Measurements from ENCODE around the gene CAMK2G.
"Not testable (repeated sequence)": the region's sequence is repeated elsewhere in the genome, so short reads cannot be mapped to it uniquely, and the experiment has no call there.

The CAMK2G gene

DNA sequence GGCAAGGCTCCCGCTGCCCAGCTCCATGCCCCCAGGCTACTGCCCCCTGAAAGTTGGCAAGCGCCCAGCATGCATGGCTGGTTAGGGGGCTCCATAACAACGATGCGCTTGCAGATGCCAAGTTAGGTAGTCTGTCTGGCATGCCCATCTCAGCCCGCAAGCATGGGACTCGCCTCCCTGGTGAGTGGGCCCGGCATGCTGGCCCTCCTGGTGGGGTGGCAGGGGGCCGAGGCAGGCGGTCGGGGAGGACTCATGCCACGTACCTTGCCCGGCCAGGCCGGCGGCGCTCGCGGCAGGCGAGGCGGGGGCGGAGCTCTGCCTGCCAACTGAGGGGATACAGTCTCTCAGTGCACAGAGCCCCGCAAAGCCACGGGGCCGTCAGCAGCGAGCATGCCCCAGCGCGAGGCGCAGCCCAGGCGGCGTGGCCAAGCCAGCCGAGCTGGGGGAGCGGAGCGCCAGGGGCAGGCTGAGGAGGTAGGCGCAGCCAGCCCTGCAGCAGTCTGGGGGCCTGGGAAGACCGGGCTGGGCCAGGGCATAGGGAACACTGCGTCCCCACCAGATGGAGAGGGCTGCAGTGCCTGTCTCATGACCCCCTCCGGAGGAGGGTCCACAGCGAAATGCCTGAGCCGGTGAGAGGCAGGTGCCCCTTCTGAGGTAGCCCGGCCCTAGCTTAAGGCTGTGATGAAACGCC lies 34.9 kb downstream of the CAMK2G start:
- DNase-seq (ENCODE audit: low spot score): peak; percentile 24

DNA sequence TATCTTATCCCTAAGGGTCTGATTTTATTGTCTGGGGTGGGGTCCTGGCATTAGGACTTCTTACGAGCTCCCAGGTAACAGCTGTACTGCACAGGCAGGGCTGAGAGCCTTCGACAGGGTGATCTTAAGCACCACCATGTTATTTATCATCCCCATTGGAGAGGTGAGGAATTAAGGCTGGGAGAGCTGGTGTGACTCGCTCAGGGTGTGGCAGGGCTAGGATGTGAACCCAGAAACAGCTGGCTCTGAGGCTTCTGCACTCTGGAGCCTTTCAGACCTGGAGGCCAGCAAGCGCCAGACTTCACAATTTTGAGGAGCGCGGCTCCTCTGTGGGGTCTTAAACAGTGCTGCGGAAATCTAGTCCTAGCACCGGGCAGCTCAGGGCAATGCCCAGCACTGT lies 35.5 kb downstream of the CAMK2G start:
- no peak for DNase-seq (ENCODE audit: low spot score)

DNA sequence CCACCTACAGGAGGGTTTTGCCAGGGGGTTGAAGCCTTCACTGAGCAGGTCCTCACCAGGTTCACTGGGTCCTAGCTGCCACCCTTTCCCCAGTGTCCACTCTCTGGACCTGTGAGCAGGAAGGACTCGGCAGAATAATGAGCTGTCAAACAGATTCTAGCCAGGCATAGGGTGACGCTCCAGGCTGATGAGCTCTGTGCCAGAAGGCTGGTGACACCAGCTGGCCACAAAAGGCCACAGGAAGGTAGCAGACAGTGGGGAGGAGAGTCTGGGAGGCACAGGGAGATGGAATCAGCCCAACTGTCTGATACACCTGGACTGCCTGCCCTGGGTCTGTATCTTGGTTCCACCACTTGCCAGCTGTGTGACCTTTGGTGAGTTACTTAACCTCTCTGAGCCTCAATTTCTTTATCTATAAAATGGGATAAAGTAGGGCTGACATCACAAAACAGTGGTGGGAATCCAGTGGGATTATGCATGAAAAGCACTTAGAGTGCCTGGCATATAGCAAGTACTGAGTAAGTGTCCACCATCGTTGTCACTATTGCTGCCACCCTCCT lies 36.3 kb downstream of the CAMK2G start:
- DNase-seq (ENCODE audit: low spot score): no peak

DNA sequence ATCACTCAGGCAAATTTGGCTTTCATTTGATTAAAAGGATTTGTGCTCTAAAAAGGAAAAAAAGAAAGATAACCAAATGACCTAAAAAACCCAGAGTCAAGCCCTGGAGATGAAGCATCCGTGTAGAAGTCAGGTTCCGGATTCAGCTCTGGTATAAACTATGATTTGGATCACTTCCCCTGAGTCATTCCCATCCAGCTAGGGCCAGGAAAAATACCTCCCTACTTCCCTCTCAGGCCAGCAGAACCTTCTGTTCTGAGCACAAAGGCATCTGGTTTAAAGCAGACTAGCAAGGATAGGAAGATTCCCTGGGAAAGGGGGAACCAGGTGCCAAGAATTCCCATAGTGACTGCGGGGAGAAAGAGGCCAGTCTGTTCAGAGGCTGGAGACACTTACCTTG lies 37.3 kb downstream of the CAMK2G start:
- DNase-seq (ENCODE audit: low spot score): no peak

DNA sequence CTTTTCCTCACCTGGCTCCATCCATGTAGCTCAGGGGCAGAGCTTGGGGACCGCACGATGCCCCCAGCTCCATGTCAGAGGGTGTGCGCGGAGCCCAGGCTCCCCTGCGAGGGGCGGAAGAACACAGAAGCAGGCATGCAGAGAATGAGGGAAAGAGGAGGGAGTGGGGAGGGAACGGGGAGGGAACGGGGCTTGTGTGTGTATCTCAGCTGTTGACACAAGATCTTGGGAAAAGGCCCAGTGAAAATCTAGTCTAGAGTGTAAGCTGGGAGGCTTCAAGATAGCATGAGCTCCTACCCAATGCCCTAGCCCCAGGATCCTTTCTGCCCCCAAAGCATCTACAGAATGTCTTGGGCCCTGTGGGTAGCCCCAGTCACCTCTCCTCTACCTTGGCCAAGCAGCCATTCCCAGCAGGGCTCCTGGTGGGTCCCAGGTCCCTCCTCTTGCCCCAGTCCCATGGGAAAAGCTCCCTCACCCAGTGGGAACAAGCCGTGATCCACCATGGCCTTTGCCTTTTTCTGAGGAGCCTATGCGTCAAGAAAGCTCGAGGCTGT lies 37.9 kb downstream of the CAMK2G start:
- no peak for DNase-seq (ENCODE audit: low spot score)

DNA sequence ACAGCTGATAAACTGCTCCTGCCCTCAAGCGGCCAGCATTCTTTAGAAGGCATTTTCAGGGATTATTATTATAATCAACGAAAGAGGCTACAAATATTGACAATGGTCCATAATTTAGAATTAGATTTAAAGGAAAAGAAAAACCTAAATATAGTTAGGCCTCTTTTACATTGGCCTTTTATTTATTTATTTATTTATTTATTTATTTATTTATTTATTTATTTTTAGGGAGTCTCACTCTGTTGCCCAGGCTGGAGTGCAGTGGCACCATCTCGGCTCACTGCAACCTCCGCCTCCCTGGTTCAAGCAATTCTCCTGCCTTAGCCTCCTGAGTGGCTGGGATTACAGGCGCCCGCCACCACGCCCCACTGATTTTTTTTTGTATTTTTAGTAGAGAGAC lies 45.3 kb downstream of the CAMK2G start:
- not testable (repeated sequence) for DNase-seq (ENCODE audit: low spot score)

DNA sequence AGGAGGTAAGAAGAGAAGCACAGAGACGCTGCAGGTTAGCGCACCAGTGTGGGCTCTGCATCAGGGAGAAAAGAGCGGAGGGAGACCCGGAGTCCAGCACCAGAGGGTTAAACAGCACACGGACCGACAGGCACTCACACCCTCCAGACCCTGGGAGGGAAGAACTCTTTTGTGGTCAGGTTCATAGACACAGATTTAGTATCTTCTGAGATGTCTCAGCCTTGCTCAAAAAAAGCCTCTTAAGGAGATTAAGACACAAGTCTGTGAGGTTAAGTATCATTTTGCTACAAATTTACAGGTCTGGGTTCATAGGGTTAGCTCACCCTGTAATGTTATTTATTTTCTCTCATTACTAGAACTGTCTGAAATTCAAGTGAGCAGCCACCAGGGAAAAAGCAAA lies 46.2 kb downstream of the CAMK2G start:
- DNase-seq (ENCODE audit: low spot score): no peak

DNA sequence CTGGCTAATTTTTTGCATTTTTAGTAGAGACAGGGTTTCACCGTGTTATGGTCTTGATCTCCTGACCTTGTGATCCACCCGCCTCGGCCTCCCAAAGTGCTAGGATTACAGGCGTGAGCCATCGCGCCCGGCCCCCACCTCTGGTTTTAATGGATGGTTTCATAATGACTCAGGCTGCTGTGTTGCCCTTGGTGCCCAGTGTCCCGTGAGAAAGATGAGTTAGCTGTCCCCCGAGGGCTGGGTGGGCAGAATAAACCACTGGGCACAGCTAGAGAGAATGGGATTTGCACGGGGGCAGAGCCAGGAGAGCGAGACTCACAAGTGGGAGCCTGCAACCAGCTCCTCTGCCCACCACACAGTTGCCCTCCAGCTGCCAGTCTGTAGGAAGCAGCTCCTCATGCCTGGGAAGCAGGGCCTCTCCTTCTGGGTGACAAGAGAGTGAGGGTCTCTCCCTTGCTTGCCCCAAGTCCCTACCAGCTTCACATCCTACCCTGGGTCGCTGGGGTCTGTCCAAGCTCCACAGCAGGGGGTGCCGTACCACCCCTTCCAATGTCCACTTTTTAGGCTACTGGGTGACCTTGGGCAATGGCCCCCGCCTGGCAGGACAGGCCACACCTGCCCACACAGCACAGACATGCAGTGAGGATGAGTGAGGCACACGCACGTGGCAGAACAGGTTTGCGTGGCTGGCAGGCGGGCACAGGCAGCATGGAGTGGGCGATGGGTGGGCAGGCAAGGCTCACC lies 46.8 kb downstream of the CAMK2G start:
- no peak for DNase-seq (ENCODE audit: low spot score)

DNA sequence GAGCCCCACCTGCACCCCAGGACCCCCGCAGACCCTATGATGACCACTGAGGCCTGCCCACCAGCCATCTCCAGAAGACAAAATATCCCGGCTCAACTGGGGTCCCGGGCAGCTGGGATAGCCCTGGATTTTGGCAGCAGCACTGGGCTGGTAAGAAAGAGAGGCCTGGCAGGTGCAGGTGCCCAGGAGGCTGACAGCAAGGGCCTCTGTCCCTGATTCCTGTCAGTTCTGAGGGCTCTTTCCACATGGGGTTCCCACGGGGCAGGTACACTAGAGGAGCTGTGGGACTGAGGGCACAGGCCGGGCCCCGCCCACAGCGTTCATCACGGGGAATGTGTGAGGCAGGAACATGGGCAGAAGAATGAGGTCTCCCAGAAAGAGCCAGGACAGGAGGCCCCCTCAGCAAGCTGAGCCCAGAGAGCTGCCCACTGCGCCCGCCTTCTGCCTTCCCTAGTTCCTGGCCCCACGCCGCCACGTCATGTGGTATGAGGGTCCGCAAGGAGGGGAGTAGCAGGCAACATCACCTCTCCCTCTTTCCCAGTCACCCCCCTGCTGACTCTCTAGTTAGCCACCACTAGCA lies 50.1 kb downstream of the CAMK2G start:
- DNase-seq (ENCODE audit: low spot score): no peak

DNA sequence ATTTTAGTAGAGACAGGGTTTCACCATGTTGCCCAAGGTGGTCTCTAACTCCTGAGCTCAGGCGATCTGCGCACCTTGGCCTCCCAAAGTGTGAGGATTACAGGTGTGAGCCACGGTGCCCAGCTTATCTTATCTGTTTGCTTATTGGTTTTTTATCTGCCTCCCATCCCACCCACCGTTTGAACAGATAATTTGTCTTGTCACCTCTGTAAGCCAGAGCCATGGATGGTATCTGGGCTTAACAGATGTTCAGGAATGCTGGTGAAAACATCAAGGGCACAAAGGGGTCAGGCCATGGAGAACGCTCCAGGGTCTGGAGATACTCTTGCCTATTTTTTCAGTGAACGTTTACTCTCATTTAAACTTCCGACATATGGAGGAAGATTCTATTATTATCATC lies 51.0 kb downstream of the CAMK2G start:
- no peak for DNase-seq (ENCODE audit: low spot score)

DNA sequence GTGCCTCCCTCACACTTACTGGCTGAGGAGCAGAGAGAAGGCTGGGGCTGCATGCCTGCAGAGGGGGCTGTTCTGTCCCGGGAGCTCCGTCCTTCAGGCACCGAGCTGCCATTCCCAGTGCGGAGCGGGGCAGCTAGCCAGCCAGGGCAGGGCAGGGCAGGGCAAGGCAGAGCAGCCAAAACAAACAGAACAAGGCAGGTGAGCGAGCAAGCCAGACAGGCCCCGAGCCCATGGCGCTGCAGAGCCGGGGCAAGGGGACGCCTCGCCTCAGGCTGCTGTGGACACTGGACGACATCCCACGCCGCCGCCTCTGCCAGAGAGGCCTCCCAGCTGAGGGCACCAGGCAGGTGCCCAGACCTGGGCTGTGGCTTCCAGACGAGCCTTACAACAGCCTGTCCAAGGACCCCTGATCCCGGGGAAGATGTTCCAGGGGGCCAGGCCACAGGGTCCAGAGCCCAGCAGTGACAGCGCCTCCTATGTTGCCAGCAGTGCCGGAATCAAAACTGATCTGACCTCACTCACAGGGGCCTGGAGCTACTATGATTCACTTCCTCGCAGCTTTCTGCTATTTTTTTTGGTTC lies 54.8 kb downstream of the CAMK2G start:
- DNase-seq (ENCODE audit: low spot score): no peak

DNA sequence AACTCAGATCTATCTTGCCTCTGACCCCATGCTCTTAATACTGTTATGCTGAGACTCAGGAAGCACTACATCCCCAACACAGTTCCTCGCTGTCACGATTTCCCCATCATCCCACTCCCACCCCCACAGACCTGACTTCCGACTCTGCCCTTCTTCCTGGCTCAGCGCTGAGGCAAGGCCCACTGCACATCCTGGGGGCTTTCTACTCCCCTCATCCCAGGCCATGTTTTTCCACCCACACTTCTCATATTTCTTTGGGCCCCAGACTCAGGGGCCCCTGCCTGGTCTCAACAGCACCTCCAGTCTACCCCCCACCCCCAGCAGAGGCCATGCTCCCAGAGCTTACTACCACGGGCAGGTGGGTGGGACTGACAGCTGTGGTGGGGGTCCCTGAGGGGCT lies 55.3 kb downstream of the CAMK2G start:
- DNase-seq (ENCODE audit: low spot score): no peak

DNA sequence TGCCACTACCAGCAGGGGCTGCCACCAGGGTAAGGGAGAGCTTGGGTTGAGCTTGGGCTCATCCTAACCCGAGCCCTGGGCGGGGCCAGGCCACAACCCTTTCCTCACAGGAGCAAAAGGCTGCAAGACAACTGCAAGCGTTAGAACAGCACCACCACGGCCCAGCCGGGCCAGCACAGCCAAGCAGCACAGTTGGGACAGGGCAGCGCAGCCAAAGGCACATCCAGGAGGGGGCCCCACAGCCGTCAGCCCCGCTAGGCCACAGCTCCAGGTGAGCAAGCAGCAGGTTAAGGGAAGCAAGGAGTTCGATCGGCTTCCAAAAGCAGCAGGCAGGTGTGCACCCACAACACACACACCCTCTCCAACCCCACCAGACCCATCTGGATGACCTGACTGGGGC lies 56.0 kb downstream of the CAMK2G start:
- DNase-seq (ENCODE audit: low spot score): no peak

DNA sequence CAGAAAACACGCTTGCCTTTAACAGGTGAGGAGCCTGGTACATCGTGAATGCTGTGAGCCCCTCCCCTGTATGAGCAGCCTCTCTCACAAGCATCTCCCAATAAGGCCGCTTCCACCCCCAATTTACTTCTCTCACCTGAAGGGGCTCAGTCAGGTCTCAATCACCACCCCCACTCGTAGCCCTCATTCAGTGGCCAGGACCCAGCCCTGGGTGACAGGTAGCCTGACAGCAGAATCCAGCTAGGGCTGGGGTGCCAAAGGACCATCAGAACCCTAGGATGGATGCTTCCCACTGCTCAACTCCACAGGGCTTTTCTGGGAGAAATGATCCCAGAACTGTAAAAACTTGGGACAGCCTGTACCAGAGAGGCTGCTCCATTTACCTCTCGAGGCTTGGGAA lies 56.5 kb downstream of the CAMK2G start:
- no peak for DNase-seq (ENCODE audit: low spot score)

DNA sequence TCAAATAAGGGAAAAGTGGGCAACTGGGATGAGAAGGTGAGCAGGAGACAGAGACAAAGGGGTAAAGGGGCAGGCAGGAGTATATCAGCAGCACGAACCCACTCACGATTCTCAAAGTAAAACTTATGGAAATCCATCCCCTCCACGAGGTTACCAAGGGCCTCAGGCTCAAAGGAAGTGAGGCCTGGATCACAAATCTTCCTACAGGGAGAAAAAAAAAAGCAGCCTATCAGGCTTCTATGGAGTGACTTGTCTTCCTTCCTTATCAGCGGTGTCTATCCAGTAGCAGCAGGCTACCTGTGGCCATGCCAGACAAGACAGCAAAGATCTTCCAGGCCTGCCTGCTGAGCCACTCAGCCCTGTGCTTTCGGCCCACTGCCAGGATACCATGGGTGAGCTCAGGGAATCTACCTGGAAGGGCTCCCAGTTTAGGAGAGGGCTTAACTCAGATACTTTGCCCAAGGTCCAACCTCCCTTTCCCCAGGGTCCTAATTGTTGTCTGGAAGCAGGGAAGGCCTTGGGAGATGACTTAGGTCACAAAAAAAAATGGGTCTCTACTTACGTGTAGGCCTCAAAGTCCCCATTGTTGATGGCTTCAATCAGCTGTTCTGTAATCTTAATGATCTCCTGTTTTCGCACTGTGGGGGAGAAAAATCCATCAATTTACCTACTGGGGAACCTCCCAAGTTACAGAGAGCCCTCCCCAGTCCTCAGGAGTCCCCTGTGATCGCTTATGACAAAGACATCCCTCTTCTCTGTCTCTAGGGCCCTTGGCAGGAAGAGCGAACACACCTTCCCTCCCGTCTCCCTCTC lies 57.2 kb downstream of the CAMK2G start:
- DNase-seq (ENCODE audit: low spot score): no peak

DNA sequence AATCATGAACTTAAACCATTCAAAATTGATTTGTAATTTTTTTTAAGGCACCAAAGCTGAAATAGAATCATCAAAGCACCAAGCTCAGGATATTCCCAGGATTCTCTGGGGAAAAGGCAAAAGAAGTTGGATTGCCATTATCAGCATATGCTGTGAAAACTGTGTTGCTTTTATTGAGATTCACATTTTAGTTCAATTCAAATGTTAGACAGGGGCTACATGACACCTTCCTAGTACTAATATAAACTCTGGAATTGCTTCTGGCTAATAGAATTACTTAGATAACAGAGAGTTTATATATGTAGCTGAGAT lies 58.7 kb downstream of the CAMK2G start:
- DNase-seq (ENCODE audit: low spot score): no peak

DNA sequence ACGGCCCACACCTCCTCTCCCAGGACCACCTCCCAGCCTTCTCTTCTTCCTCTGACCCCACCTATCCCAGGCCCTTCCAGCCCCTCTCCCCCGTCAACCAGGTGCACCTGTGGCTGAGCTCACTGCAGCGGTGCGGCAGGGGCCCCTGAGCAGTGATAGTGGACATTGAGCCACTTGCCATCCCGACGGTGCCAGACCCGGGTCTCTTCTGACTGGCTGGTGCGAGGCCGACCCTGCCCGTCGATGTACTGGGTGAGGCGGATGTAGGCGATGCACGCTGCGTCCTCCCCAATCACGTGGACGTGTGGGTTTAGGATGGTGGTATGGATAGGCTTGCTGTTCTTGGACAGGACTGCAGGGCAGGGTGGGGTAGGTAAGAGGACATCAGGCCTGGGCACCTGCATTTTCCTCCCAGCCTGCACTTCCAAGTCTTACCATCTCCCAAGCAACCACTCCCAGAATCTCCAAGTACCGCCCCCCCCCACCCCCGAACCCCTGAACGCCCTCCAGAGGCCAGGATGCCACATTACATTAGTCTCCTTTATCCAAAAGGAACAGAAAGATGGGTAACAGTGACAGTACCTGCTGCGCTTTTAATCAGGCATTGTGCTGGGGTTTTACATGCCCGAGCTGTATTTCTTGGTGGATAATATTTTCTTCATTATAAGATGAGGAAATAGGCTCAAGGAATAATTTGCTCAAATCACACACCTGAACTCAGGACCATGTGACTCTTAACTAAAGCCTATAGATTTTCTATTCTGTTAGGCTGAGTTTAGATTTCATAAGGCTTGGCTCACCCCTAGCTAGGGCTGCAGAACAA lies 59.2 kb downstream of the CAMK2G start:
- no peak for DNase-seq (ENCODE audit: low spot score)

DNA sequence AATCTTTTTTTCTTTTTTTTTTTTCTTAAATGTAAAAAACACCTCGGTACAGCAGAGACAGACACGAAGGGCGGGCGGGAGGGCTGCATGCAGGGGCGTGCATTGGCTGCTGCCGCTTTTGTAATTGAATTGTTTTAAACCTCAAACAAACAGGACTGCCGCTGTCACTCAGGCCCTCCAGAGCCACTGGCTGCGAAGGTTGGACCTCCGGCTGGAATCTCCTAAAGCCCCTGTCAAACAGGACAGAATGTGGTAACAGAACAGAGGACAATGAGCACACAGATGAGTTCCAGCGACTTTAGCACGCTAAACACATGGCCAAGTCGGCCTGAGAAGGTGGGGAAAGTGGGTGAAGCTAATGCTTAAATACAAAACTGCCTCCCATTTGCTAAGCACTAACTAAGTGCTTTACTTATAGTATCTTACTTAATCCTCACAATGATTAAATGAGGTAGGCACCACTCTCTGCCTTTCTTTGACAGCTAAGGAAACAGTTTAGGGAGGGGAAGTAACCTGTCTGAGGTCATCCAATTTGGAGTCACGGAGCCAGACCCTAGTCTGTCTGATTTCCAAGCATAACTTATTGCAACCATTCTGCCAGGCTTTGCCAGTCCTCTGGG lies 60.0 kb downstream of the CAMK2G start:
- no peak for DNase-seq (ENCODE audit: low spot score)

DNA sequence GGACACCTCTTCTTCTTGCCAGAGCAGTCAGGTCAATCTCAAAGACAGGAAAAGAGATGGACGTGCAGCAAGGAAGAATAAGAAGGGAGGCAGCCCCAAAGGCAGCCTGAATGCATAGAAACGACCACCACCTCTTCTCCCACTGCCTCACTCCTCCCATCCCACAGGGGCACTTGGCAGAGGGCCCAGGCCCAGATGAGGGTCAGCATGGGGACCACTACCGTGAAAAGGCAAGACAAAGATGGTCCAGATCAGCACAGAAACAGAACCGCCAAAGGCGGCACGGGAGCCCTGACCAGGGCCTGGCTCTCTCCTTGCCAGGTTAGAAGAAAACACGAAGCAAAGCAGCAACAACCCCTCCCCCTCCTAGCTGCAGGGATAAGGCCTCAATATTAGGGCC lies 61.0 kb downstream of the CAMK2G start:
- no peak for DNase-seq (ENCODE audit: low spot score)

DNA sequence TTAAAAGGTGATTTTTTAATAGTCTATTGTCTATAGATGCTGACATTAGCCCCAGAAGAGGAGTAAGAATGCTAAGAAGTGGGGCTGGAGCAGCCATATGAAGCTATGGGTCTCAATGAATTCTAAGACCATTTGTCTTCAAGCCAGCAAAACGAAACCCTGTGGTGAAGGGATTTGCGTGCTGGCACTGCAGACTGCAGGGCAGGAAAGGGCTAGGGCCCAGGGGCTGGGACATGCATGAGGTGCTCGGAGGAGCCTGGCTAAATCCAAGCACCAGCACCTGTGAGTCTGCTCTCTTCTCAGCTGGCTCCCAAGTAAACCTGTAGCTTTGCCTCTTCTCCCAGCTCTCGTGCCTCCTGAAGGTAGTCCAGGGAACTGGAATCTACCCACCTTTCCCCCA lies 61.7 kb downstream of the CAMK2G start:
- DNase-seq (ENCODE audit: low spot score): no peak

Measured in globus pallidus (tissue), 1 donor.